GM12872 (cell line): Measurements from ENCODE around the gene KRTAP12-4.

ENCODE experiments used
- CTCF ChIP-seq: IDR thresholded peaks from 3 replicates; pipeline ENCODE4 v1.5.1; 2011; ENCODE audit warnings: low read depth, mild to moderate bottlenecking, low read length, moderate library complexity; ENCODE audit not compliant: insufficient read depth

KRTAP12-4 gene

GRCh38 chr21:44611551-44611950 lies 42.9 kb downstream of the KRTAP12-4 start:
- no peak for TF ChIP-seq CTCF

- no peak for TF ChIP-seq CTCF
These were observed 45.3 kb downstream of the KRTAP12-4 start for GRCh38 chr21:44609193-44609592.

- no peak for TF ChIP-seq CTCF
These were observed 48.0 kb downstream of the KRTAP12-4 start for GRCh38 chr21:44606495-44606894.
